ENCODE results near the gene PGM2.
A peak's percentile ranks its signal among the peaks of the same experiment; 100 is the strongest.

PGM2 gene

DNA sequence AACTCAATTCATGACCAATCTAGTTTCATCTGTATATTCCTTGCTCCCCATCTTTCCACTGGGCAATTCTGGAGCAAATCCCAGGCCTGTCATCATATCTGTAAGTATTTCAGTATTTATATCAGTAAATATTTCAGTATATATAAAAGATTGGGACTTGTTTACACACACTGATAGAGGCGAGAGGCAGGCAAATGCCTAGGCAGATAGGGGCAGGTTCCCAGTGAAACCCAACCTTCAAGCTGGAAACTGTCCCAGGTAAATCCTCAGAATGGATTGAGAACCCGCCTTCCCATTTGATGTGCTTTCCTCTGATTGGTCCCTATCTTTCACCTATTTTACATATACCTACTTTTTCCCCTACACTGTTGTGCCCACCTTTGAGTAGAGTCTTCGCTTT lies 40.6 kb downstream of the PGM2 start:
- DNase-seq = no peak

DNA sequence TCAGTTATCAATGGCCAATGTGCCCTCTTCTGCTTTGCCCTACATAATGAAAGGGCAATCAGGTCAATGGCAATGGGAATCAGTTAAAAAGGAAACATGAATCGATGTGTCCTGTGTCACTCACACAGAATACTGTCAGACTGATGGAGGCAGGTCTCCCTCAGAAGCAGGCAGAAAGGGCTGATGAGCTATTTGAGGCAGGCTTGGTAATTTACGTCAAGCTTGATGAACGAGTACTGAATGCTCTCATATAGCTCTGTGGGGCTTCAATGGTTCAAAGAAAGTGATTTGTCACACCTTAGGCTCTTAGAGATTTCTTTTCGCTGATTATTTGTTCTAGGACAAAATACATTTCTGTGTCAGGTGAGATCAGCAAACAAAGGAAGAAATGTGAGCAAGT lies 41.8 kb downstream of the PGM2 start:
- no peak for DNase-seq

DNA sequence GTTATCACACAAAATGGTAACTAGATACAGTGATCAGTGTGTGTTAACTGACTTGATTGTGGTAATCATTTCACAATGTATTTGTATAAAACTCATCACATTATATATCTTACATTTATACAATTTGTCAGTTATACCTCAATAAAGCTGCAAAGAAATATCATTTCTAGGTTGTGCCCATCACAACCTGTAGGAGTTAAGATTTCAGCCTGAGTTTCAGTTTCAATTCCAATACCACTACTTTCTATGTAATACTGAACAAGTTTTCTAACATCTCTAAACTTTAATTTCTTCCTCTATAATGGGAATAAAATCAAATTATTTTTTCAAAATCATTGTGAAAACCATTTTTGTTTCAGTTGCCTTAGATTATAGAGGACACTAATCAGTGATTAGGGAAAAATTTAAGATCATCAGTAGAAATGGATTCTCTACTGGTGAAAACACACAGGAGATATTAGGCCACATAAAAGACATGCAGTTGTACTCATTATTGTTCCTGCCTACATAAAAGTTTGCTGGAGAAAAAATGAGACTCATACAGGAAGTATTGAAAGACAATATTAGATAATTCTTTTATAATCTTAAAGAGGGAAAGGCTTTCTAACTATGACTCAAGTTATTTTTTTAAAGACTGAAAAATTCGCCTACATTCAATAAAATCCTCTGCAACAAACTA lies 46.0 kb downstream of the PGM2 start:
- DNase-seq = no peak

DNA sequence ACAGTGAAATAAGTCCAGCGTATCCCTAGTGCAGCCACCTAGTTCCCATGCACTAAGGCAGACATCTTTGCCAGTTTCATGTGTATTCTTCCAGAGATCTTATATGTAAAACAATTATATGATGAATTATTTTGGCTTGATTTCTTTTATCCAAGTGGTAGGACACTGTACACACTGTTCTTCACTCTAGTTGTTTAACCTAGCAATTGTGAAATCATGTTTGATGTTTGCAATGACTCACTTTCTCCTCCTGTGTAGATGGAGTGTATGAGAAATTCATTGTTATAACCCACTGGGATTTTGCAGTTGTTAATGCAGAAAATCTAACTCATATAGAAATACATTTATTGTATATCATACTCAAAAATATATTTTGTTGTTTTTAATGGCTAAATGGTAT lies 46.9 kb downstream of the PGM2 start:
- DNase-seq = no peak

DNA sequence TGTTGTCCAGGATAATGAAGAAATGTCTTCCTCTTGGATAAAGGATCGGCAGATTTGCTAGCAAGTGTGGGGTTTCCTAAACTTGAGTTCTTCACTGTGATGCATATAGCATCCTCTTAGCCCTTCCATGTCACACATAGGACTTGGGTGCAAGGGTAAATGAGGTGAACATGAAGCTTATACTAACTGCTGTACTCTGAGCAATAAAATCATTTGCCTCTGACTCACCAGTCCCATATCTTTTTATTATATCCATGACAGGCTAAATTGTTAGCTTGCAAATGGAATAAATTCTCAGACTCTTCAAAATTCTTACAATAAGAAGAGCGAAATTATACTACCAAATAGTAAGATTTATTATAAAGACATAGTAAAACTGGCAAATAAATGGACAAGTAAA lies 49.7 kb downstream of the PGM2 start:
- DNase-seq = no peak

DNA sequence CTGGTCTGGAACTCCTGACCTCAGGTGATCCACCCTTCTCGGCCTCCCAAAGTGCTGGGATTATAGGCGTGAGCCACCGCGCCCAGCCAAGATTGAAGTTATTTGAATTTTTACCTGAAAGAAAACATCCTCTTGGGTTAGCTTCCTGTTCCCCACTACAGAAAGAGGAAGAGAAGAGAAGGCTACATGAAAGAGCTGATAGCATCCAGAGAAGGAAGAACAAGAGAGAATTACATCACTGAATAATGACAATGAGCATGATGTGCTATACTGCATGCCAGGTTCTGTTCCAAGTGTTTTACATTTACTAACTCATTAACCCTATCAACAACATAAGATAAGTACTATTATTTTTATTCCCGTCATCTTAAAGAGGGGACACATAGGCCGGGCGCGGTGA lies 52.9 kb downstream of the PGM2 start:
- no peak for DNase-seq

DNA sequence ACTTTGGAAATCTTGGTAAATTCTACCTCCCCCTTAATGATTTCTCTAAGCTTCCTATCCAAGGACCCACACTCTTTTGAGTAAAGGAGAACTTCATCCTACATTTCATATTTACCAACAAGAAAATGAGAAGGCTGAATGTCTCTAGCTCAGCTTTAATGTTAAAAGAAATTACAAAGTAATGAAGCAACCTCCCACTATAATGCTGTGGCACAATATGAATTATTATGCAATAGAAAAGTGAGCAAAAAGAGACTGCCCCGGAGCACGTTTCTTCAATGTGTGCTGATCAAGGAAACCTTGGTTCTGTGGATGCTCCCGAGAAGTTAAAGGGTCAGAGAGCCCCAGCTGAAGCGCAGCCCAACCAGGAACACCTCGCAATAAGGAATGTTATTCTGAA lies 55.3 kb downstream of the PGM2 start:
- no peak for DNase-seq

DNA sequence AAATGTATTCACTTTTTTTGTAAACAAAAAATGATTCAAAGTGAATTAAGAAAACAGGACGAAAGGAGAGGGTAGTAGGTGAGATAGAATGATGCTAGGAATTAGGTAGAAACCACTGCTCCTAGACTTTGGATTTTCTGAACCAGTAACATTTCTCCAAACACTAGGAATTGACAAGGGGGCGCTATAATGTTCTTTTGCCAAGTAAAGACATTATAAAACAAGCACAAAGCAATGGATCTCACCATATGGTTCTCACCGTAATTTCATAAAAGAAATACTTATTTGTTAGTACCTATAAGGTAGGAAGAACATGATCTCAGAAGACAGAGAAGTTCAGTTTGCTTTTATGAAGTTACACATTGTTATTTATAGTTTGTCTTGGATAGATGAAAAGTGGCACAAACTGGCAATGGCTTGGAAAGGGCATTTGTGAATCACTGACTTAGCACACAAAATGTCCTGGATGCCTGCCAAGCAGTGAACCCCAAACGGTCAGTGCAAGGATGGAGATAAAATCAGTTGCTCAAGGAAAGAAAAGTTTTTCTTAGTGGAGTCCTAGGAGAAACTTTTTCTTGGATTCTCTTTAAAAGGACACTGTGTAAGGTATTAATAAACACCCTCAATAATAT lies 56.3 kb downstream of the PGM2 start:
- no peak for DNase-seq

DNA sequence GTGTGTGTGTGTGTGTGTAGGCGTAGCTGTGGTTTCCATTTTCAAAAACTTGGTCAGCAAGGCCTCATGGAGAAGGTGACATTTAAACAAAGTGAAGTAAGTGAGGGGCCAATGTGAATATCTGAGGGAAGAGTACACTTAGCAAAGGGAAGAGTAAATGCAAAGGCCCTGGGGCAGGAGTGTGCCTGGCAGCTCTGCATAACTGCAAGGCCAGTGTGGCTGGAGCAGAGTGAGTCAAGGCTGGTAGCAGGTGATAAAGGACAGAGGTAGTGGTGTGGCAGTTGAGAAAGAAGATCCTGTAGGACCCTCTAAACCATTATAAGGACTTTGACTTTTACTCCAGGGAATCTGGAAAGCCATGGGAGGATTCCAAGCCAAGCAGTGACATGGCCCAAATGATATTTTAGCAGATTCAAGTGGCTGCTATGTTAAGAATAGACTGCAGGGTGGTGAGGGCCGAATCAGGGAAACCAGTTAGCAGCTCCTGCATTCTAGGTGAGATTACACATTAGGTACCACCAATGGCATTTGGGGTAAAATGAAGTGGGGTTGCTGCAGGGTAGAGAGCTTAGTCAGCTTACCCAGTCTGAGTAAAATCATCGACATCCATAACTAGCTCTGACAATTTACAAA lies 58.5 kb downstream of the PGM2 start:
- no peak for DNase-seq

DNA sequence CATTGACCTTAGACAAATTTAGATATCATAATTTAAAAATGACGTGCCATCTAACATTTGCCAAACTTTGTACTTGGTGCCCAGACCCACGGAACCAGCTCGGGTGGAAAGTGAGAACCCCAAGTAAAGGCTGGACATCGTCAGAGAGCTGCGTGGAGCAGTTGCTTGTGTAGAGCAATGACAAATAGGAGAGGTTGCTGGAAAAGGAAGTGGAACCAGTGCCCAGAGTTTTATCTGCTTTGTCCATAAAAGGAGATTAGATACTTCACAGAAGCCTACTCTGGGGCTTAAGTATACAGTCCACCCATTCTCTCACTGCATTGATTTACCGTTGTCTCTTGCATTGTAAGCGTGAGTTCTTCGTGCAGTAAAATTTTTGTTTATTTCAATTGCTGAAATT lies 59.0 kb downstream of the PGM2 start:
- no peak for DNase-seq

DNA sequence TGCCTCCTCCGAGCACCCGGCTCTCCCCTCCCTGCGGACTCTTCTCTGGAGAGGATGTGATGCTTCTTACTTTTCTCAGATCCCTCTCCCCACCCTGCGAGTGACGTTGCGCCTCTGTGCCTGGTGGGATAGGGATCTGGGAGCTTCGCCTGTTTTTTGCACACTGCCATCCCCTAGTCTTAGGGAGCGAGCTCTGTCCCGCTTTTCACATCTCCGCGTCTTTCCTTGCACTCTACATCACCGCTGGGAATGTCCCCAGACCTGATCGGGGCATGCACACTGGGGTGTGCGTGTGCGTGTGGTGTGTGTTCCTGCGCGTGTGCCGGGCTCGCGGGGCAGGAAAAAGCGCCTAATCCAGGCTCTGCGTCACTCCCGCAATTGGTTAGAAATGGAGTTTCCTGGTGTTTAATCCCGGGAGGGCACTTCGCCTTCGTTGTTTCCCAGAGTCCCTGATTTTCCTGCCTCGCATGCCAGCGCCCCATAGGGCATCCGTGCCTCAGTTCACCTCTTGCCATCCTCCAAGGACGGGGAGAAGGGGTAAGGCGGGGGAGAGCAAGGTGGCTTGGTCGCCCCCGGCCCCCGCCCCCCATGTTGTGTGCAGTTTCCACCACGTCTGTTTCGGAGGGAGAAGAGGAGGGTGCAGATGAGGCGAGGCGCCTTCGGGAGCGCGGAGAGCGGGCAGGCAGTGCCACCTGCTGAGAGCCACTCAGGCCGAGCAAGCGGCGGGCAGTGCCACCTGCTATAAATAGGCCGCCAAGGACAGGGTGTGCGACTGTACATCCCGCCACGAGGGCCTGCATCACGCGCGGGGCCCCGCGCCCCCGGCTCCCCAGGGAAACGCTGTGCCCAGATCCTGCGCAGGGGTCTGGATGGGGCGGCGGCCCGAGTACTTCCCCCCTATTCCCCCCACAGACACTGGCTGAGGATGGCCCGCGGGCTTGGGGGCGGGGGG lies 63.6 kb downstream of the PGM2 start:
- DNase-seq = peak; percentile 26

DNA sequence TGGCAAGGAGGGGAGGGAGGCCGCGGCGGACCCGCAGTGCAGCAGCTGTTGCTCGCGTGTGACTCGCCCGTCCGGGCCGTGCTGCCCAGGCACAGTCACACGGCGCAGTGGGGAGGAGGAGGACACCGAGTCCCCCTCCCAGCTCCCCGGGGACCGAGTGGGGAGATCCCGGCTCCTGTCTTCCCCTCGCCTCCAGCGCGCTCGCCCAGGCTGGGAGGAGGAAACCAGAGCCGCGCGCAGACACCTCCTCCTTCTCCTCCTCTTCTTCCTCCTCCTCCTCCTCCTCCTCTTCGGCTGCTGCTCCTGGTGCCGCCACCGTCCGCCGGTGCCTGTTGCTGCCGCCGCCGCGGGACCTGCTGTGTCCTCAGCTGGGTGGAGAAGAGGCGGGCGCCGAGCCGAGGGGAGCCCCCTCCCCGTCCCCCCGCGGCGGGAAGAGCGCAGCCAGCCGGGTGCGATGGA lies 64.3 kb downstream of the PGM2 start, which contains the start of gene TBC1D1:
TBC1D1 (plus strand) TSS at position 284 of the 459 bp plus-strand sequence. CDS start 11,012 bp downstream, outside the sequence.
- DNase-seq = peak; percentile 39

DNA sequence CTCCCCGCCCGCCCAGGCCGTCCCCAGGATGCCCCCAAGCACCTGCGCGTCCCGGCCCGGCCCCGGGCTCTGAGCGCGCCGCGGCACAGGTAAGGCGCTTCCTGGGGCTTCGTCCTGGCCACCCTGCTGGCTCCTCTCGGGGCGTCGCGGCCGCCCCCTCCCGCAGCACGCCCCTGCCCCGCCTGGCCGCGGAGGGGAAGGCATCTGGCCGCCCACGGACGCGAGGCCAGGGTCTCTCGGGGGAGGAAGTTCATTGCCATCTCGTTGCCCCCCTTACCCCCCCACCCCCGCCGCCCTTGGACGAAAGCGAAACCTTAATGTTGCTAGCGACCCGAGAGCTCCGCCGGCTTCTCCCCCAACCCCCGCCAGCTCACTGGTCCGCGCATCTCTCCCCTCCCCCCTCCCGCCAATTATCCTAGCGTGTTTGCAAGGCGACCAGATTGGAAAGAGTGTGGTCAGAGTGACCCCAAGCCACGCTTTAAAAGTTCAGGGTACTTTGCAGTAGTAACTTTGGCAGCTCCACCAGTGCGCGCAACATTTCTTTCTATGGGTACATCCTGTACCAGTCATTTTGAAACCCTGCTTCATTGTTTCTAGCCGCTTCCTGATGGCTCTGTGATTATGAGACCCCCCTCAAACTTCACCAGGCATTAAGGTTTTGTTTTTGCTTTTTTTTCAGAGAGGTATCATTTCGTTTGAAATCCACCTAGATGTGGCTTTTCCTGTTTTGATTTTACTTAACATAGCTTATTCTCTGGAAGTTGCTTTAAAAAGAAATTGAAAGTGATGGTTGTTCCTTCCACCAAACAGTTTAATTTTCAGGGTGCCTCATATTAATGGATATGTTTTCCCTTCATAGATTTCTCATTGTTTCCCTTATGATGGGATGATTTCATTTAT lies 65.0 kb downstream of the PGM2 start:
- peak; percentile 39 for DNase-seq

DNA sequence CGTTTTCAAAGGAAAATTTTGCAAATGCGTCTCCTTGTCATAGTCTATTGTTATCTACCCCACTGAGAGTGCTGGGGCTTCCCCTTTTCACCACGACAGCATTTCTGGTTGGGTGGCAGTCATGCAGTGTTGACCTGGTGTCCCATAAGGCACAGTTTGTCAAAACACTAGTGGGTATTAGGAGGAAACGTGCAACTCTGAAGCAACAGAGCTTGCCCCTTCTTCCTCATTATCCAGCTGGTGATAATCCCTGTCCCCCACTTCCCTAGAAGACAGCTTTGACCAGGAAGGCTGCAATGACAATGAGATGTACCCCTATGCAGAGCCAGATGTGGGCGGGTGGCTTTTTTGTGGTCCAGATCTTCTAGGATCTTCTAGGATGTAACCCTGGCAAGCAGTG lies 66.2 kb downstream of the PGM2 start:
- DNase-seq = no peak

DNA sequence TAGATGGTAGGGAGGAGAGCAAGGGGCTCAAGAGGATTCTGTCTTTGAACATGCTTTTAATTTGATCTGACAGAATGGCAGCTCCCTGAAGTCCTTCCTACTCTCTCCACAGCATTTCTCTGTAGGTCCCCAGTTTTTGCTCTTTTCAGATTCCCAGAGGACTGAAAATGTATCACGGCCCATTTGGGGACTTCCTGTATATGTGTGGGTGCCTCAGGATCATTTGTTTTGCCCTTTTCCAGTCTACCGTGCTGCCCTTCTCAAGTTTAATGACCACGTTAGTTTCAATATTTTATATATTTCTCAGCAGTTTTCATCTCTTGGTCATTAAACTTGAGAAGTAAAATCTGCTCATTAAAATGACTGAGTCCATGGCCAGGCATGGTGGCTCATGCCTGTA lies 66.7 kb downstream of the PGM2 start:
- no peak for DNase-seq

DNA sequence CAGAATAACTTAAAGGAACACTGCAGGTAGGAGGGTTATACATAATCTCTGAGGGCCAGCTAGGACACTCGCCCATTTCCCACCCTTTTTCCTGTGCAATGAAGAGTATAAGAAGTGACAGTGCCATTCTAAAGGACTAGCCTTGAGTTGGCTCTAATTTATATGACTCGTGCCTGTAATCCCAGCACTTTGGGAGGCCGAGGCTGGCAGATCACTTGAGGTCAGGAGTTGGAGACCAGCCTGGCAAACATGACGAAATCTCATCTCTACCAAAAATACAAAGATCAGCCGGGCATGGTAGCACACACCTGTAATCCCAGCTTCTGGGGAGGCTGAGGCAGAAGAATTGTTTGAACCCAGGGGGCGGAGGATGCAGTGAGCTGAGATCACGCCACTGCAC lies 68.8 kb downstream of the PGM2 start:
- no peak for DNase-seq

DNA sequence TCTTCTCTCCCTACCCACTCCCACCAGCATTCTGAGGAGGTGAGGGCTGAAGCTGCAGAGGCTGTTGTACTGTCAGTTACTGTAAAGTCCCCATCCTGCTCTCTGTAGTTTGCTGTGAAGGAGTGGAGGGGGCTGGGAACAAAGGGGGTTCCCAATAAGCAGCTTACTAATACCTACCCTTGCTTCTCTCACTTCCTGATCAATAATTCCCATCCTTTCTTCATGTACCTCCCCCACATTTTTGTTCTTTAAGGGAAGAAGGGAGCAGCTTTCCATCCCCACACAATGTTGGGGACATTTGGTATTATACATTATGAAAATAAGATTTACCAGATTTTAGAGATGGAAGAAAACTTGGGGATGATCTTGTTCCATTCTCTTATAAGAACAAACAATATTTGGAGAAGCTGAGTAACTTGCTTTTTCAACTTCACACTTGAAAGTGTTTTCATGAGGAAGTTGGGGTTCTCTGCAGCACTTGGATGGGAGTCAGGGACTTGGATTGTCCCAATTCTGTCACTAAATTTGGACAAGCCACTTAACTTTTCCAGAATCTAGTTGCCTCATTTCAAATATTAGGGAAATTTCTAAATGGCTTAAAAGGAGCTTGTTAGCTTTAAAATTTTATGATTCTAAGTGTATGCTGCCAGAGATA lies 69.8 kb downstream of the PGM2 start:
- no peak for DNase-seq

DNA sequence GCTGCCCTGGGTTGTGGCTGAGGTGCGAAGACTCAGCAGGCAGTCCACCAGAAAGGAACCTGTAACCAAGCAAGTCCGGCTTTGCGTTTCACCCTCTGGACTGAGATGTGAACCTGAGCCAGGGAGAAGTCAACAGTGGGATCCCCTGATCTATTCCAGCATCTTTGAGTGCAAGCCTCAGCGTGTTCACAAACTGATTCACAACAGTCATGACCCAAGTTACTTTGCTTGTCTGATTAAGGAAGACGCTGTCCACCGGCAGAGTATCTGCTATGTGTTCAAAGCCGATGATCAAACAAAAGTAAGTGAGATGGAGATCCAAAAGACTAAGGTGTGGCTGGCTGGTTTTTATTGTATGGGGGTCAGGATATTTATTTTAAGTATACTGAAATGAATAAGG lies 75.7 kb downstream of the PGM2 start:
- no peak for DNase-seq

DNA sequence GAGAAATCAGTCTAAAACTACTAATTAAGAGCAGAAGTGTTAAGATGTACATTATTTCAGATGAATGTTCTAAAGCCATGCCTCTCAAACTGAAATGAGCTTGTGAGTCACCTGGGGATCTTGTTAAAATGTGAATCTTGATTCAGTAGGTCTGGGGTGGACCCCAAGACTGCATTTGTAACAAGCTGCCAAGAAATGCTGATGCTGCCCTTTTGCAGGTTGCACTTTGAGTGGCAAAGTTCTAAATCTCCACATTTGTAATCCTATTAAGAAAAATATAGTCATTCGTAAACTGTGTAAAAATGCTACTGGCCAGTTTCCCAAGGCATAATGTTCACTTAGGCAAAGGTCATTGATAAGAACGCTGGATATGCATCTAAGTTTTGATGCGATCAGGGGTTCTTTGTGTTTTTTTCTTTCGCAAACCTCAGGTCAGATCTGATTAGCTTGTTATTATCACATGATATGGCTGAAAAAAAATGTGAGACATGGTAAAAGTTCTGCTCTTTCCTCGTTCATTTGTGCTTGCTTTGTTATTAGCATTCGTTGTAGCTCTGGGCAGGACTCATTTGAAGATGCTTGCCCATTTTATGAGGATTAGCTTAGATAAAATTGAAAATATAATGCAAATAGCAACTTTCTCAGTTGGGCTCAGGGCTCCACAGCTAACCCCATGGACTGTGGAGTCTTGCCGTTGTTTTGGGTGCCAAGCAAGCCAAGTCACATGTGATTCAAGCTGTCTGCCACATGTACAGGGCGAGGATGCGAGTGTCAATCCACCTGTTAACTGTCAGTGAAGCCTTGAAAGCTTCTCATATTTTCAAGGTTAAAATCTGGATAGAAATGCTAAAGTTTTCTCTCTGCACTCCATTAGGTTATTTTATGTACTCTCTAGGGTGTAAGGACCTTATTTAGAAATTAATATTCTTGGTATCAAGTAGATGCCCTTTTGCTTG lies 76.5 kb downstream of the PGM2 start:
- DNase-seq = no peak

DNA sequence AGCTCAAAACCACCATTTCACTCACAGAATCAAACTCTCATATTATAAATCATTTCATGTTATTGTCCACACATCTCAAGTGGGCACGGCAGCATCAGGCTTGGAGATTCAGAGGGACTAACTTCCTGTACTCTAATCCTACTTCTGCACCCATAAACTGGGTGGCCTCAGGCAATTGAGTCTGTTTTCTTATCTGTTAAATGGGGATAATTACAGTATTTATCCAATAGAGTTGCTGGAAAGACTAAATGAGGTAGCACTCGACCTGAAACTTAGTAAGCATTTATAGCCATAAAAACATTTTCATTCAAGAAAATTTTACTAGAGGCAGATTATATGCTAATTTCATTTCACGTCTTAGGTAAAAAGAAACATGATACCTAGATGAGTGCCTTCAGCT lies 77.4 kb downstream of the PGM2 start:
- DNase-seq = no peak

Data from activated gamma-delta T cell (primary cell).